Uterus (tissue), 4 donors: ENCODE results near the gene PRIM2. TPM values are rescaled to one million over a fixed set of nuclear protein-coding genes. Genes with fewer than 3 reads are reported as not detected.
"Not testable (repeated sequence)": the region's sequence is repeated elsewhere in the genome, so short reads cannot be mapped to it uniquely, and the experiment has no call there.

Experiments
- DNase-seq, 2 donors: peaks; one replicate each; pipeline ENCODE4 v3.0.0-alpha.2; 2019 to 2020
- H3K27ac ChIP-seq, 2 donors: fragments of 200-600 bp; sonication (generic); 1 replicate in 1 of 2; 2 replicates in 1 of 2; pipeline ENCODE4 v1.5.1; 2016 to 2018
- H3K27me3 ChIP-seq, 2 donors: fragments of 200-600 bp; sonication (generic); one replicate each; pipeline ENCODE4 v1.5.1; 2018 to 2019; ENCODE audit warnings: control low read depth in 1 of 2
- H3K36me3 ChIP-seq, 2 donors: fragments of 200-600 bp; sonication (generic); one replicate each; pipeline ENCODE4 v1.5.1; 2019; ENCODE audit warnings: control low read depth in 1 of 2
- H3K4me1 ChIP-seq, 2 donors: fragments of 200-600 bp; sonication (generic); one replicate each; pipeline ENCODE4 v1.5.1; 2018 to 2019; ENCODE audit warnings: control low read depth in 1 of 2
- H3K4me3 ChIP-seq, 2 donors: fragments of 200-600 bp; sonication (generic); 1 replicate in 1 of 2; 2 replicates in 1 of 2; pipeline ENCODE4 v1.5.1; 2018 to 2019; ENCODE audit warnings: mild to moderate bottlenecking in 1 of 2
- H3K9me3 ChIP-seq, 2 donors: fragments of 200-600 bp; sonication (generic); one replicate each; pipeline ENCODE4 v1.5.1; 2019; ENCODE audit warnings: control low read depth in 1 of 2
- CTCF ChIP-seq, 4 experiments: fragments of 200-600 bp in 2 of 4; fragments of 450-650 bp in 2 of 4; sonication (generic) in 2 of 4; IDR thresholded peaks; one replicate each; pipeline ENCODE4 v1.5.1; 2016 to 2019; ENCODE audit warnings: antibody characterized with exemption in 4 of 4, mild to moderate bottlenecking in 2 of 4, moderate library complexity in 1 of 4
- POLR2A ChIP-seq, 2 donors: fragments of 450-650 bp; IDR thresholded peaks; one replicate each; pipeline ENCODE4 v1.6.1; 2016; ENCODE audit warnings: antibody characterized with exemption in 2 of 2, mild to moderate bottlenecking in 1 of 2, moderate library complexity in 1 of 2
- intact Hi-C: fragments of 100-400 bp; cut with DNase I; formaldehyde crosslinking; loops from one replicate; pipeline ENCODE4 v1.15.1; 2023; ENCODE audit warnings: low total_unique reads
- total RNA-seq, 4 donors: library from RNA; depleted of rRNA in 3 of 4; stranded (reverse); fragments of >200 nt in 3 of 4; gene quantifications; one replicate each; pipeline versions ENCODE4 v1.1.0 to v1.2.4, GENCODE V29; 2014 to 2023
- donor health status: DM: yes; HTN: yes; CAD: no.

The PRIM2 gene
- total RNA-seq, 4 donors from 2014 or later: 2.4 to 46.9 (median 23.1) TPM

- H3K27ac ChIP-seq: peak overlapping the region; percentile 77 to 84
- H3K36me3 ChIP-seq: no peaks in the 10 kb centered on the region
- TF ChIP-seq POLR2A (IDR thresholded peaks at IDR 0.05) (no peak), CTCF (IDR thresholded peaks at IDR 0.05) (no peak)
- H3K4me1 ChIP-seq: peaks cover 0 to 7% of the 10 kb centered on the region in 2 donors
- no peak for DNase-seq
- intact Hi-C loops: no loop called here
- no peaks in the 10 kb centered on the region for H3K9me3 ChIP-seq
- H3K4me3 ChIP-seq: no peak overlapping the region
- no peaks in the 10 kb centered on the region for H3K27me3 ChIP-seq
Observed at GRCh38 chr6:57303931-57304681, 13.3 kb upstream of the PRIM2 start.

- TF ChIP-seq CTCF (IDR thresholded peaks at IDR 0.05) (no peak), POLR2A (IDR thresholded peaks at IDR 0.05) (no peak)
- intact Hi-C loops: no loop called here
- H3K27me3 ChIP-seq: no peaks in the 10 kb centered on the region
- H3K27ac ChIP-seq: peak overlapping the region; percentile 77 to 84
- no peaks in the 10 kb centered on the region for H3K9me3 ChIP-seq
- H3K36me3 ChIP-seq: no peaks in the 10 kb centered on the region
- DNase-seq: peak in 1 of 2 donors; percentile 39
- H3K4me1 ChIP-seq: peaks cover 0 to 7% of the 10 kb centered on the region in 2 donors
- H3K4me3 ChIP-seq: no peak overlapping the region
Observed at GRCh38 chr6:57305107-57305506, 12.3 kb upstream of the PRIM2 start.

GRCh38 chr6:57305761-57306160, 11.7 kb upstream of the PRIM2 start:
- H3K36me3 ChIP-seq: no peaks in the 10 kb centered on the region
- TF ChIP-seq POLR2A (IDR thresholded peaks at IDR 0.05): no peak
- no peak for TF ChIP-seq CTCF (IDR thresholded peaks at IDR 0.05)
- H3K9me3 ChIP-seq: no peaks in the 10 kb centered on the region
- no peak overlapping the region for H3K4me3 ChIP-seq
- H3K27me3 ChIP-seq: no peaks in the 10 kb centered on the region
- peaks cover 0 to 7% of the 10 kb centered on the region in 2 donors for H3K4me1 ChIP-seq
- DNase-seq: no peak
- peak overlapping the region; percentile 77 to 84 for H3K27ac ChIP-seq
- intact Hi-C loops: no loop called here

GRCh38 chr6:57306273-57306672, 11.2 kb upstream of the PRIM2 start:
- TF ChIP-seq POLR2A (IDR thresholded peaks at IDR 0.05): no peak
- no peak for TF ChIP-seq CTCF (IDR thresholded peaks at IDR 0.05)
- Histone ChIP-seq H3K27me3 (no peaks in the 10 kb centered on the region), H3K27ac (peak overlapping the region; percentile 77 to 84), H3K4me3 (no peak overlapping the region), H3K4me1 (peaks cover 0 to 7% of the 10 kb centered on the region in 2 donors), H3K9me3 (no peaks in the 10 kb centered on the region), H3K36me3 (no peaks in the 10 kb centered on the region)
- no peak for DNase-seq
- intact Hi-C loops: no loop called here

GRCh38 chr6:57307850-57308249, 9.6 kb upstream of the PRIM2 start:
- peaks cover 0 to 7% of the 10 kb centered on the region in 2 donors for H3K4me1 ChIP-seq
- no peaks in the 10 kb centered on the region for H3K27me3 ChIP-seq
- peak overlapping the region in 1 of 2 donors; percentile 4 for H3K27ac ChIP-seq
- DNase-seq: no peak
- no peak overlapping the region for H3K4me3 ChIP-seq
- intact Hi-C loops: no loop called here
- TF ChIP-seq CTCF (IDR thresholded peaks at IDR 0.05) (no peak), POLR2A (IDR thresholded peaks at IDR 0.05) (no peak)
- H3K36me3 ChIP-seq: no peaks in the 10 kb centered on the region
- H3K9me3 ChIP-seq: no peaks in the 10 kb centered on the region

GRCh38 chr6:57308755-57309154, 8.7 kb upstream of the PRIM2 start:
- not testable (repeated sequence) for DNase-seq, H3K36me3 ChIP-seq

GRCh38 chr6:57310095-57310816, 7.2 kb upstream of the PRIM2 start:
- not testable (repeated sequence) for H3K4me3 ChIP-seq, H3K9me3 ChIP-seq, H3K36me3 ChIP-seq, H3K4me1 ChIP-seq, DNase-seq, H3K27me3 ChIP-seq
- H3K27ac ChIP-seq: peak overlapping the region in 1 of 2 donors; percentile 20
- intact Hi-C loops: loop anchor here (10.0 kb wide), 1 partner anchor 135 kb away; the partner anchor contains the start of gene BAG2

More at GRCh38 chr6:57308755-57309154, 8.7 kb upstream of the PRIM2 start:
- H3K4me3 ChIP-seq, intact Hi-C loops, H3K9me3 ChIP-seq, H3K4me1 ChIP-seq, H3K27ac ChIP-seq, H3K27me3 ChIP-seq: not testable (repeated sequence)
